ENCODE results near the gene ASS1. TPM values are rescaled to one million over a fixed set of nuclear protein-coding genes. Genes with fewer than 3 reads are reported as not detected.

The ASS1 gene
- total RNA-seq, 2 donors from 2014 or later = 380 to 511 TPM

DNA sequence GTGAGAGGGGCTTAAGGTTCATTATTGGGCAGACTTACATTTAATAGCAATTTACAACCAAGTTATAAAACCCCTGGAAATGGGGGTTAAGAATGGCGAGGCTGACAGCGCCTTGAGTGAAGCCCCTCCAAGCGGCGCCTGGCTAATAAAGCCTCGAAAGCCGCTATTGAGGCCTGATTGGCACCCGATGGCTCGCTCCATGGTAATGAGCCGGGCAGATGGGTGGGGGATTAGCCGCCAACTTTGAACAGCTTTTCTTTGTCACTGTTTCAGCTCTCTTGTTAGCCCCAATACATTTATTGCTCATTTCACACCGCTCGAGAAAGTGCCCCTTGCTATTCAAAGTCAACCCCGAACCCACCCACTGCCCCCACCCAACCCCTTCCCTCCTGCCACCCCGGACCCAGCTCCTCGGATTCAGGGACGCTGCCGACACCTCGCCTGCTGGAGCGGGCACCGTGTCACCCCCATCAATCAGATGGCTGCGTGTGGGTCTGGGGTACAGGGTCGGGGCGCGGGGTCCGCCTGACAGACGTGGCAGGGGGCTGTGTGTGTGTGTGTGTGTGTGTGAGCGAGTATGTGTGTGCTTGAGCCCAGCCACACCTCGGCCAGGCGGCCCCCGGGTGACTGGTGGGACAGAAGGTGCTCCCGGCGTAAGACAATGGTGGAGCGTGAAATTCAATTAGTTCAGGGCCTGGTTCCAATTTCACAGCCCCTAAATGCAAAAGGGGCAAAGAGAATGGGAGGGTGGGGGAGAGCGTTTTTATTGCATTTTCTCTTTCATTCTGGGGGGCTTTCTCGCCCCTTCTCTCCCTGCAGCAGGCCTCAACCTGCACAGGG, 34.2 kb downstream of the ASS1 start:
- no peak overlapping the region for H3K9ac ChIP-seq (ENCODE audit: low read depth in 2 of 2, low read length in 2 of 2)
- H3K27ac ChIP-seq = no peak overlapping the region
- DNase-seq = no peak
- H3K27me3 ChIP-seq = no peaks in the 10 kb centered on the region
- no peaks in the 10 kb centered on the region for H3K4me1 ChIP-seq
- intact Hi-C loops (cut with DNase I) = no loop called here
- TF ChIP-seq, protein P1, sequence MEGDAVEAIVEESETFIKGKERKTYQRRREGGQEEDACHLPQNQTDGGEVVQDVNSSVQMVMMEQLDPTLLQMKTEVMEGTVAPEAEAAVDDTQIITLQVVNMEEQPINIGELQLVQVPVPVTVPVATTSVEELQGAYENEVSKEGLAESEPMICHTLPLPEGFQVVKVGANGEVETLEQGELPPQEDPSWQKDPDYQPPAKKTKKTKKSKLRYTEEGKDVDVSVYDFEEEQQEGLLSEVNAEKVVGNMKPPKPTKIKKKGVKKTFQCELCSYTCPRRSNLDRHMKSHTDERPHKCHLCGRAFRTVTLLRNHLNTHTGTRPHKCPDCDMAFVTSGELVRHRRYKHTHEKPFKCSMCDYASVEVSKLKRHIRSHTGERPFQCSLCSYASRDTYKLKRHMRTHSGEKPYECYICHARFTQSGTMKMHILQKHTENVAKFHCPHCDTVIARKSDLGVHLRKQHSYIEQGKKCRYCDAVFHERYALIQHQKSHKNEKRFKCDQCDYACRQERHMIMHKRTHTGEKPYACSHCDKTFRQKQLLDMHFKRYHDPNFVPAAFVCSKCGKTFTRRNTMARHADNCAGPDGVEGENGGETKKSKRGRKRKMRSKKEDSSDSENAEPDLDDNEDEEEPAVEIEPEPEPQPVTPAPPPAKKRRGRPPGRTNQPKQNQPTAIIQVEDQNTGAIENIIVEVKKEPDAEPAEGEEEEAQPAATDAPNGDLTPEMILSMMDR (IDR thresholded peaks at IDR 0.05) = no peak
- no peaks in the 10 kb centered on the region for H3K9me3 ChIP-seq
- H3K36me3 ChIP-seq = no peaks in the 10 kb centered on the region
- no peak overlapping the region for H3K4me3 ChIP-seq

DNA sequence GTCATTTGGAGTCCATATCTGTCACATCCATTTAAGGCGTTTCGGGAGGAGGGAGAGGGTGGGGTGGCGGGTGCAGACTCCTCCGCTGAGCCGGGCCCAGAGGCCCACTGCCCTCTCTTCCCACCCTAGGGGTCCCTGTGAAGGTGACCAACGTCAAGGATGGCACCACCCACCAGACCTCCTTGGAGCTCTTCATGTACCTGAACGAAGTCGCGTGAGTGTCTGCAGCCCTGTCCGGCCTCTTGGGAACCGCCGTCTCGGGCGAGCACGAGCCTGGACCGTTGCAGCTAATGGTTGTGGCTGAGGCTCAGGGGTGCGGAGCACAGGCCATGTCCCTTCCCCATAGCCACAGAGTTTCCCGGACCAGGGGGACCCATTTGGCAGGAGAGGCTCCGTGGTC, 34.8 kb downstream of the ASS1 start:
- intact Hi-C loops (cut with DNase I) = no loop called here
- Histone ChIP-seq H3K9me3 (no peaks in the 10 kb centered on the region), H3K9ac (ENCODE audit: low read depth in 2 of 2, low read length in 2 of 2) (no peak overlapping the region), H3K36me3 (no peaks in the 10 kb centered on the region), H3K4me1 (no peaks in the 10 kb centered on the region), H3K4me3 (no peak overlapping the region), H3K27ac (no peak overlapping the region), H3K27me3 (no peaks in the 10 kb centered on the region)
- TF ChIP-seq, protein P1 (IDR thresholded peaks at IDR 0.05) = no peak
- DNase-seq = no peak

DNA sequence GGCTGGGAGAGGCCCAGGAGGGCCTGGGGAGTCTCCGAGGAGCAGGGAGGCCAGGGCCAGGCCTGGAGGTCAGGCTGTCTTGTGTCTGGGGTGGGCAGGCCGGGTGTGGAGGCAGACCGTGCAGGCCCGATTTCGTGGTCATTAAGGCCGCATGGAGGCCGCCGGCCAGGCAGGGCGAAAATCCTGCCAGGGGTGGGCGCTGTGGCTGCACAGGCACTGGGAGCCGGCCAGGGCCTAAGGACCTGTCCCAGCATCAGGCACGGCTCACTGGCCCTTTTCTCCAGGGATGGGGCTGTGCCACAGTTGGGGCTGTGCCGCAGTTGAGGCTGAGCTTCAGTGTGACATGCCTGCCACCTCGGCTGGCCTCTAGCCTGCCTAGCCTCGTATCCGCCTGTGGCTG, 35.9 kb downstream of the ASS1 start:
- no peaks in the 10 kb centered on the region for H3K36me3 ChIP-seq
- TF ChIP-seq, protein P1 (IDR thresholded peaks at IDR 0.05) = no peak

DNA sequence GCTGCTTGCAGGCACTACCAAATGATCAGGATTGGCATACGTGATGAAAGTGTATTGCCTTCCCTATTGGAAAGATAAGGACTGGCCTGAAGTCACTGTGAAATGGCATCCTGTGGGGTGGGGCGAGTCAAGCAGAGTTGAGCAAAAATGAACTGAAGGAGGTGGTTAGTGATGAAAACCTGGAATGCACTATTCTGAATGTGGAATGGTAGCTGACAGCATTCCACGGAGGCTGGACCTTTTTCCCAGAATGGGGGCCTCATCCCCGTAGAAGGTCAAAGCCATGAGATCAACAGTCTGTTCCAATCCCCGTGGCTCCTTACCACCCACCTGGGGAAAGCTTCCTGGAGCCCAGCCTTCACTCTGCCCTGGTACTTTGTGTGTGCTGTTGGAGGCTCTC, 37.7 kb downstream of the ASS1 start:
- Histone ChIP-seq H3K4me3 (no peak overlapping the region), H3K9ac (ENCODE audit: low read depth in 2 of 2, low read length in 2 of 2) (no peak overlapping the region), H3K36me3 (no peaks in the 10 kb centered on the region), H3K27me3 (no peaks in the 10 kb centered on the region), H3K9me3 (no peaks in the 10 kb centered on the region), H3K4me1 (no peaks in the 10 kb centered on the region), H3K27ac (no peak overlapping the region)
- no peak for DNase-seq
- TF ChIP-seq, protein P1 (IDR thresholded peaks at IDR 0.05) = no peak
- intact Hi-C loops (cut with DNase I) = no loop called here

More for the DNA sequence above, 35.9 kb downstream of the ASS1 start:
- intact Hi-C loops (cut with DNase I) = no loop called here
- H3K4me1 ChIP-seq = no peaks in the 10 kb centered on the region
- no peak overlapping the region for H3K27ac ChIP-seq
- H3K9me3 ChIP-seq = no peaks in the 10 kb centered on the region
- no peak for DNase-seq
- H3K4me3 ChIP-seq = no peak overlapping the region
- H3K9ac ChIP-seq (ENCODE audit: low read depth in 2 of 2, low read length in 2 of 2) = no peak overlapping the region
- no peaks in the 10 kb centered on the region for H3K27me3 ChIP-seq

DNA sequence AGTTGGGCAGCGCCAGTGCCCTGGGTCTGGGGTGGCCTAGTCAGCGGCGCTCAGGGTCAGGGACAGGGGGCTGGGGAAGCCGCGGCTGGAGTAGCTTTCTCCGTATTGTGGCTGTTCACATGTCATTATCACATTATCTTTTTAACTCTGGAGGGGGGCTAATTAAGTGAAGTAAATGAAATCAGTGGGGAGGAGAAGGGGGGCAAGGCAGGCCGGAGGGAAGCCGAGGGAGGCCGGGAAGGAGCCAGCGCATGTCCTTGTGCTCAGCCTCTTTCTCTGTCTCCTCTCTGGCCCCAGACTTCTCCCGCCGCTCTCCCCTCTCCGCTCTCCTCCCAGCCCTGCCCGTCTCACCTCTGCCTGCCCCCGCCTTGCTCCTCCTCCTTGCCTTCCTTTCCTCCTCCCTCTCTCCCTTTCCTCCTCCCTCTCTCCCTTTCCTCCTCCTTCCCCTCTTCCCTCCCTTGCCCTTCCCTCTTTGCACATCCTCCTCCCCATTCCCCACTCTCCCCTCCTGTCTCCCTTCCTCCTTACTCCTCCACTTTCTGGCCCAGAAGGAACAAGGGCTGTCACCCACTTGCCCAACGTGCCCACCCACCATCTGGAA, 38.7 kb downstream of the ASS1 start:
- Histone ChIP-seq H3K27me3 (no peaks in the 10 kb centered on the region), H3K9me3 (no peaks in the 10 kb centered on the region), H3K4me1 (no peaks in the 10 kb centered on the region), H3K9ac (ENCODE audit: low read depth in 2 of 2, low read length in 2 of 2) (no peak overlapping the region), H3K27ac (no peak overlapping the region), H3K4me3 (no peak overlapping the region), H3K36me3 (no peaks in the 10 kb centered on the region)
- DNase-seq = no peak
- intact Hi-C loops (cut with DNase I) = no loop called here
- TF ChIP-seq, protein P1 (IDR thresholded peaks at IDR 0.05) = no peak

Measured in colonic mucosa (tissue), 4 donors.